ENCODE results near the gene B3GNT8.
"Not testable (repeated sequence)": the region's sequence is repeated elsewhere in the genome, so short reads cannot be mapped to it uniquely, and the experiment has no call there.

The B3GNT8 gene

DNA sequence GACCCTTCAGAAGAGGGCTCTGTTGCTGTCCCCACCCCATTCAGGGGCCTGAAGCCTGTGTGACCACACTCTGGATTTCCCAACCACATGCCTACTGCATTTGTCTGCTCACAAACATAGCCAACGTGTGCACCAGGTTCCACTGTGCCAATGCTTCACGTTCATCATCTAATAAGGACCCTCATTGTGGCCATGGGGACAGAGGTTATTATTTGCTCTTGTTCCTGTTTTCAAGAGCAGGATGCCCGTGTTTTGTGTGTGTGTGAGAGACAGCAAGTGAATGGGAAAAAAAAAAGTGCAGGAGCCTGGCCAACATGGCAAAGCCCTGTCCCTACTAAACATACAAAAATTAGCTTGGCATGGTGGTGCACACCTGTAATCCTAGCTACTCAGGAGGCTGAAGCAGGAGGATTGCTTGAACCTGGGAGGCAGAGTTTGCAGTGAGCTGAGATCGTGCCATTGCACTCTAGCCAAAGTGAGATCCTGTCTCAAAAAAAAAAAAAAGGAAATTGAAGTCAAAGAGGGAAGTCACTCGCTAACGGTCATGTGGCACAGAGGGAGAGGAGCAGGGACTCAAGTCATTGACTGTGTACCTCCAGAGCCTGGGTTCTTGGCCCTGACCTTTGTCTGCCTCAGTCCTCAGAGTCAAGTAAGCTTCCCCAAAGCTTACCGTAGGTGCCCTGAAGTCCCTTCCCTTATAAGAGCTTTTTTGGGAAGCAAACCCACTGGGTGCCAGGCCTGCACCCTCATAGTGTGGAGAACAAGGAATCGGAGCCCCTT, 6.9 kb downstream of the B3GNT8 start:
- peak in 2 of 58 donors; percentile 5 to 20 for DNase-seq

DNA sequence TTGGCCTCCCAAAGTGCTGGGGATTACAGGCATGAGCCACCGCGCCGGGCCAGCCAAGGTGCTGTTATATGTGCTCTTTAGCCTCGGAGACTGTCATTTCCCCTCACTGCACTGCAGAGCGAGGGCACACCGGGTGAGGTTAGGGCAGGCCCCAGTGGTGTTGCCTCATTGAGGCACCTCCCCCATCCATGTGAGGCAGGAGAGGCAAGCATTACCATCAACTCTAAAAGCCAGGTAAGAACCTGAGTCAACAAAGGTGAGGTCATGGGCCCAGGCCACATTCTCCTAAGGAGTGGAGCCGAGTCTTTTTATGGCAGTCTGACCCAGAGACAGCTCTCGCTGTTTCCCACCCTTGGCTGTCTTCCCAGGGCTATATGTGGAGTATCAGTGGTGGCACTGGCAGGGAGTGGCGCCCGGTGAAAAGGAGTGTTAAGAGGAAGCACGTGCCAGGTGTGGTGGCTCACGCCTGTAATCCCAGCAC, 10.9 kb downstream of the B3GNT8 start:
- DNase-seq, result no peak

DNA sequence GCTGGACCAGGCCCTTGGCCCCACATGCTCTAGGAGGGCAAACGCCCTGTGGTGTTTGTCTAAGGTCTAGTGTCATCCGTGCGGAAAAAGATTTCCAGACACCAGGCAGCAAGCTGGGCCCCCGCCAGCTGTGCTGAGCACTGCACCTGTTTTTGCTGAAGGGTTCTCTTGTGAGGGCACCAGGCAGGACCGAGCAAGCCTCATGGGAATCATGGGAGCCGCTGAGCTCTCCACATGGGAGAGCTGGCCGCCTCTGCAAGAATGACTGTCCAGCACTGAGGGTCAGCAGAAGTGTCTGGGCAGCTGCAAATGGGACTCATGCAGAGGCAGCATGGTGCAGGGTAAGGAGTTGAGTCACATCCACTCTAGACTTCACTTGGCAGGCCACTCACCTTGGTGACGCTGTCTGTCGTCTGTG, 12.0 kb downstream of the B3GNT8 start:
- no peak for DNase-seq

DNA sequence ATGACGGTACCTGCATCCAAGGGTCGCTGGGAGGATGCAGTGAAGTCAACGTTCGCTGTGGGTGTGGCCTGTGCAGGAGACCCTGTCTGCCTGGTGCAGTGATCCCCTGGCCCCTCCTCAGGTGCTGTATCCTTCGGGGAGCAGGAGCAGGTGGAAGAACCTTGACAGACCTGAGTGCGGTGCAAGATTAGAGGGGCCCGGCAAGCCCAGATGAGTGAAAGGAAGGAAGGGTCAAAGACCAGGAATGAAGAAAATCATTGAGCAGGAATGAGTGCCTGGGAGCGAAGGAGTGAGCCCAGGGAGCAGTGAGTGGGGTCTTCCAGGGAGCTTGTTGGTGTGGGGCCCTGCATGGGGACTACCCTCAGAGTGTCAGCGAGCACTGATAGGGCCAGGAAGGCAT, 12.7 kb downstream of the B3GNT8 start:
- DNase-seq, result no peak

DNA sequence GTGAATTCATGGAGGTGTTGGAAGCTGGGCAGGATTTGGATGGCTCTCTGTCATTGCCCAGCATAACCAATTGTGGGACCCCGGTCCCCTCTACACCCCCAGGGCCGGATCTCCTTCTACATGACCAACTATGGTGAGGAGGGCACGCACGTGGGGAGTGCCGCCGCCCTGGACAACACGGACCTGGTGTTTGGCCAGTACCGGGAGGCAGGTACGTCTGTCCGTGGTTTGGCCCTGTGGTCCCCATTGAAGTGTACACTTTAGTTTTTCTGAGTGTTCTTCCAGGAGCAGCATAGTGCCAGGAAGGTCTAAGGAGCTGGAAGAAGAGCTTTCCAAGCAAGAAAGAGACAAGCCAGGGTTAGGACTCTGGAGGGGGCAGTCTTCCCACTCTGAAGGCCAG, 13.2 kb downstream of the B3GNT8 start:
- no peak for DNase-seq

DNA sequence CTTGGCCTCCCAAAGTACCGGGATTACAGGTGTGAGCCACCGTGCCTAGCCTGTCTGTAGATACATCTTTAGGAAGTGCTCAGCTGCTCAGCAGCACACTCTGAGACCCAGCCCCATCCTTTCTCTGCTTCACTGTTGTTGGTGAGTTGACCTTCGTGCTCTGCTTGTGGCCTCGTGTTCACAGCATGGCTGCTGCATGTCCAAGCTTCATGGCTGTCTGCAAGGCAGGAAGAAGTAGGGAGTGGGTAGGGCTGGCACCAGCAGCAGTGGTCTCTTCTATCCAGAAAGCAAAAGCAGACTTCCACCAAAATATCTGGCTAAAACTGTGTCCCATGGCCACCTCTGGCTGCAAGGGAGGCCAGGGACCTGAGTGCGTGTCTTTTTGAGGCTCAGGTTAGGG, 14.2 kb downstream of the B3GNT8 start:
- no peak for DNase-seq

DNA sequence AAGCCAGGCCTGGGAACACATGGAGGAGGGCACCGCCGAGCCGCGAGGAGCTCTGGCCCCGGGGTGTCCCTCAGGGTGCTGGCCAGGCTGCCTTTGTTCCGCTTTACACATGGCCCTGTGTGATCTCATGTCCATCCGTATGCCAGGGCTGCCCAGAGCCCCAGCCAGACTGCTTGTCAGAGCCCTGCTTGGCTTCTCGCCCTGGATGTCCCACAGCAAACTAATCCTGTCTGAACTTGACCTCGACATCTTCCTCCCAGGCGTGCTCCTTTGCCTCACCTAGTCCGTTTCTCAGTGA, 15.3 kb downstream of the B3GNT8 start:
- peak in 38 of 58 donors; percentile 13 to 78 (median 47) for DNase-seq

DNA sequence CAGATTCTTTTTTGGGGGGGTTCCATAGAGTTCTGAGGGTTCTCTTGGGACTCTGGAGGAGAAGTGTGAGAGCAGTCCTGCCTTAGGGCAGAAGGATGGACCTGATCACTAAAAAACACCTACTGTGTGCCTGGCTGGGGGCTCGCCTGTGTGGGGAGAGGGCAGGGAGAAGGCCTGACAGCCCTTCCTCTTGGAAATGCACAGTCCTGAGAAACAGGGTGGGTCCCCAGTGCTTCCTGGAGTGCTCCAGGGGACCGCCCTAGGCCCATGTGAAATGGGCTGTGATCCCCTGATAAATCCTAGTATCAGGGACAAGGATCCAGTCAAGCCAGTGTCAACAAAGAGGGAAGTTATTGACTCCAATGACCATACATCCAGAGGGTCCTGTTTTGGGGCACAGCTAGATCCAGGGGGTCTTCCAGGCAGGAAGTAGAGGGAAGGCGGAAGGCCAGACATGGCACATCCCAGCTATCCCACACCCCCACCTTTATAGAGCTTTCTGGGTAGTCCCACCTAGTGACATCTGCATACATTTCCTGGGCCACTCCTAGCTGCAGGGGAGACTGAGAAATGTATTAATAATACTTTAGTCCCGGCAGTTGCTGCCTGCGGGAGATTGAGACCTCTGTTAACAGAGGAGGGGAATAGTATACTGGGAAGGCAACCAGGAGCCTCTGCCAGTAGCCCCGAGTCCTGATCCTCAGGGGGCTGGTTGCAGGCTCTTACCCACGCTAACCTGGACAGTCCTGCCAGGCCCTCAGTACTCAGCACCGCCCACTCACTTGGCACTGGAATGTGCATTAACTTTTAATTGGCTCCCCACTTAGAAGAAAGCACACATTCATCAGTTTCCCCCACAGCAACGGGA, 15.8 kb downstream of the B3GNT8 start:
- DNase-seq, result no peak

DNA sequence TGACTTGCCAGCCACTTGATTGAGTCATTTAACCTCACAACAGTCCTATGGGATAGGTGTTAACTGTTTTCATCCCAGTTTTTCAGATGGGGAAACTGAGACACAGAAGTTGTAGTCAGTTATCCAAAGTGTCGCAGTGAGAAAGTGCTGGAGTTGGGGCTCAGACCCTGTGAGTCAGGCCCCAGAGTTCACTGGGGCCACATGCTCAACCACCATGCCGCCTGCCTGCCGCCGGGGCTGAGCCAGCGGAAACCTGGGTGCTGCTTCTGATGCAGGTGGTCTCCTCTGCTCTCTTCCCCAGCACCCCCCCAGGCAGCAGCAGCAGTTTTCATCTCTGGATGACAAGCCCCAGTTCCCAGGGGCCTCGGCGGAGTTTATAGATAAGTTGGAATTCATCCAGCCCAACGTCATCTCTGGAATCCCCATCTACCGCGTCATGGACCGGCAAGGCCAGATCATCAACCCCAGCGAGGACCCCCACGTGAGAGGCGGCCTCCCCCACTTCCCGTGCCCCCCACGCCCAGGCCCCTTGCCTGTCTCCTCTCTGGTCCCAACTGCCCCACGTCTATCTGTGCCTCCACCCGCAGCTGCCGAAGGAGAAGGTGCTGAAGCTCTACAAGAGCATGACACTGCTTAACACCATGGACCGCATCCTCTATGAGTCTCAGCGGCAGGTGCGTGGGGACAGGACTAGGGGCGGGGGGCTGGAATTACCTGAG, 16.7 kb downstream of the B3GNT8 start:
- no peak for DNase-seq

DNA sequence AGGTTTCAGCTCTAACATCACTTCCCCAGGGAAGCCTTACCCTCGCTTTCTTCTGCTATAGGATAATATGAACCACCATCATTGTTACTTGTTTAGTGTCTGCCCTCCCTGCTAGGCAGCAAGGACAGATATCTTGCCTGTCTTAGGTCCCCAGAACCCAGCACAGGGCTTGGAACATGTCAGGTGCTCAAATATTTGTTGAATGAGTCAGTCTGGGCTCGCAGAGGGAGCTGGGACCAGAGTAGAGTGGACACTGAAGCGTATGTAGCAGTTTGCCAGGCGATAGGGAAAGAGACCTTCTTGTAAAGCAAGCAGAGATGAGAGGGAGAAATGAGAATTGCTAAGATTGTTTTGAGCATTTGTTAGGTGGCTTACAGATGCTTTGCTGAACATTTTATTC, 17.9 kb downstream of the B3GNT8 start:
- no peak for DNase-seq

DNA sequence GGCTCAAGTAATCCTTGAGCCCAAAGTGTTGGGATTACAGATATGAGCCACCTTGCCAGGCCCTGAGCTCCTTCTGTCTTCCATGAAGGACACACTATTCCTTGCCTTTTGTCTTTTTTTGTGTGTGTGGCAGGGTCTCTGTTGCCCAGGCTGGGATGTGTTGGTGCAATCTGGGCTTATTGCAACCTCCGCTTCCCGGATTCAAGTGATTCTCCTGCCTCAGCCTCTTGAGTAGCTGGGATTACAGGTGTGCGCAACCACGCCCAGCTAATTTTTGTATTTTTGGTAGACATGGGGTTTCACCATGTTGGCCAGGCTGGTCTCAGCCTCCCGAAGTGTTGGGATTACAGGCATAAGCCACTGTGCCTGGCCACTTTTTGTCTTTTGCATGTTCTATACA, 18.3 kb downstream of the B3GNT8 start:
- not testable (repeated sequence) for DNase-seq

DNA sequence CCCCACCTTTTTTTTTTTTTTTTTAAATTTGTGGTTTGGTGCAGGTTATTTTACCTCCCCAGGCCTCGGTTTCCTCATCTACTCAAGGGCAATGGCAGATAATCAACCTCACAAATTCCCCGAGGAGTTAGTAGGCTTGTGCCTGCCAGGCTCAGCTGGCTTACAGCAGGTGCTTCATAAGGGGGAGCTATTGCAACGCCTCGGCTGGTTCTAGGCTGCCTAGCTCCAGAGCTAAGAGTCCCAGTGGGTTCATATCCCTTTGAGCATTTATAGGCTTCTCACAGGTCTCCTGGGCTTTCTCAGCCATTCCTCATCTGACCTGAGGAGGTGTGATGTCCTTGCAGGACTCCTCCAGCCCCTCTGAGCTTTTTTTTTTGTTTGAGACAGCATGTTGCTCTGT, 18.9 kb downstream of the B3GNT8 start:
- DNase-seq, result no peak

DNA sequence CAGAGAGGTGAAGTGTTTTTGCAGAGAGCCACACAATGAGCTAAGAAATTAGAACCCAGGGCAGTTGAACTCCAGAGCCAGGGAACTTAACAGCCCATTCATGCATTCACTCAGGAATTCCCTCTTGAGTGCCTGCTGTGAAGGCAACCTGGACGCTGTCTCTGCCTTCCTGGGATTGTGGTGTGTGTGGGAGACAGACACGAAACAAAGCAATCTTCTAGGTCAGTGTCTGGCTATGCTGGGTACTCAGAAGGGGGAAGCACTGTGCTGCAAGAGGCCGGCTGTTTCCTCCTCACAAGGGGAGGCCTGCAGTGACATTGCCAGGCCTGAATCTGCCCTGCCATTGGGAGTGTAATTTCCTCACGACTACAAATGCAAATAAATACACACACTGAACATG, 19.9 kb downstream of the B3GNT8 start:
- DNase-seq, result peak in 1 of 58 donors; percentile 3

DNA sequence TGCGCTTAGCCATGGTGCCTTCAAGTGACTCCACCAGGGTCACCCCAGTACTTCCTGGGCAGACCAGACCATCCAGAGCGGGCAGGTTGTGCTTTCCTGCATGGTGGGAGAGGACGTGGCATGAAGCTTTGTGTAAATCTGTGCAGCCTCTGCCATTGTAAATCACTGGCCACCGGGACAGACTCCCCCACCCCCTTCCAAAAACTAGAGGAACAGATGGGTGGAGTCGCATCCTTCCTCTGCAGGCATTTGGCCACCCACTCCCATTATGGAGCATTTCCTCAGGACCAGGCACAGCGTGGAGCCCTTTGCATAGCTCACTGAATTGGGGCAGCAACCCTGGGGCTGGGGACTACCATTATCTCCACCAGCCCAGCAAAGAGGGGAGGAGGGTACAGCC, 21.4 kb downstream of the B3GNT8 start:
- no peak for DNase-seq

DNA sequence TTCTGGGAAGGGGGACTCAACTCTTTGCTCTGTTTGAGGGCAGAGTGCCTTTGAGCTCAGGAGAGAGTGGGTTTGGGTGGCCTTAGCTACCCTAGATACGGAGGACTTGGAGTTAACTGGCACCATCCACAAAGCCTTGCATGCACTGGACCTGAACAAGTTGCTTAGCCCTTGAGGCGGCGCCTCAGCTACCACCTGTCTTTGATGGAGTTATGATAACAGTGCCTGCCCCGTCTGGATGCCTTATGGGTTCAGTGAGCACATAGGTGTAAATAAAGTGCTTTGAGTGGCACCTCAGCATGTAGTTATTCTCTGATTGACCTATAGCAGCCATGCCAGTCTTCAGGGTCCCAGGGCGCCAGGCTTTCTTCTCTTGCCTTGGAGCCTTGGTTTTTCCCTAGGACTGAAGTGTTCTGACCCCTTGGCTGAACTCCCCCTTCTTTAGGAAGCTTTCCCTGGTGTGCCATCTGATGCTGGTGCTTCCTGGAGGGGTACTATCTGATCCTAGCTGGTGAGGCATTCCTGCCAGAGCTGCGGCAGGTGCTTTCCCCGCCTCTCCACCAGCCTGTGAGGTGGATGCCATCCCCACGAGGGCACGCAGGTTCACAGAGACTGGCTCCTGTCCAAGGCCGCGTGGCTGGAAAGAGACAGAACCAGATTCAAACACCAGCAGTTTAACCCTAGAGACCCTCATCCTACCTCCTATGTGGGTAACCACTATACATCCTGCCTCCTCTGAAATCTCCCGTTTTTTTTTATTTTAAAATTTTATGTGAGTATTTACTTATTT, 23.8 kb downstream of the B3GNT8 start:
- DNase-seq, result no peak

DNA sequence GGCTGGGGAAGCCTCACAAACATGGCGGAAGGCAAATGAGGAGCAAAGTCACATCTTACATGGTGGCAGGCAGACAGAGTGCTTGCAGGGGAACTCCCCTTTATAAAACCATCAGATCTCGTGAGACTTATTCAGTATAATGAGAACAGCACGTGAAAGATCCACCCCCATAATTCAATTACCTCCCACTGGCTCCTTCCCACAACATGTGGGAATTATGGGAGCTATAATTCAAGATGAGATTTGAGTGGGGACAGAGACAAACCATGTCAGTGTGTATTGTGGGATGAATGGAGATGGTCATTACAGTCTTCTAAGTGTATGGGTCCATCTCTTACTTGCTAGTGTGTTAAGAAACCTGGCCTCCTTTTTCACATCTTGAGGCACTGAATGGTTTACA, 25.2 kb downstream of the B3GNT8 start:
- DNase-seq, result no peak

DNA sequence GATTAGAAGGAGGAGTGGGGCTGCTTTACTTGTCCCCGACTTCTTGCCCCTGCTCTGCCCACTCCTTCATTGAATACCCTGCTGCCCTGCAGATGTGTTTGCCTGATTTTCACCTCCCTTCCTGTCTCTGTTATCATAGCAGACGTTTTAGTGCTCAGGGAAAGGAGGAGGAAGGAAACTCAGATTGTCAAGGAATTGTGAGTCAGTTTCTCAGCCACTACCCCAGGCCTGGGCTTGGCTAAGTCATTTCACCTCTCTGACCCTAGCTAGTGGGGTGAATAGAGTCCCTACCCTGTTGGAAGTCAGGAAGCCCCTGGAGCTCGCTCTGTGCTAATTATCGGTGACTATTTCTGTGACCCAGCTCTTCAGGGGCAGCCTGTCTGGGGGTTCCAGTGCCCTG, 25.7 kb downstream of the B3GNT8 start:
- no peak for DNase-seq

DNA sequence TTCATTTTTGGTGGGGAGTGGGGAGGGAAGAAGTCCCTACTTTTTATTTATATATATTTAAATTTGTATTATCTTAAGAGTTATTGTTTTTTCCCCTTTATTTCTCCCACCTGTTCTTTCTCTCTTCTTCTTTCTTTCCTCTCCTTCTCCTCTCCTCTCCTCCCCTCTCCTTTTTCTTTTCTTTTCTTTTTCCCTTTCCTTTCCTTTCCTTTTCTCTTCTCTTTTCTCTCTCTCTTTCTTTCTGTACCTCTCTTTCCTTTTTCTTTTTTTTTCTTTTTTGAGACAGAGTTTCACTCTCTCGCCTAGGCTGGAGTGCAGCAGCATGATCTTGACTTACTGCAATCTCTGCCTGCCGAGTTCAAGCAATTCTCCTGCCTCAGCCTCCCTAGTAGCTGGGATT, 27.6 kb downstream of the B3GNT8 start:
- no peak for DNase-seq

DNA sequence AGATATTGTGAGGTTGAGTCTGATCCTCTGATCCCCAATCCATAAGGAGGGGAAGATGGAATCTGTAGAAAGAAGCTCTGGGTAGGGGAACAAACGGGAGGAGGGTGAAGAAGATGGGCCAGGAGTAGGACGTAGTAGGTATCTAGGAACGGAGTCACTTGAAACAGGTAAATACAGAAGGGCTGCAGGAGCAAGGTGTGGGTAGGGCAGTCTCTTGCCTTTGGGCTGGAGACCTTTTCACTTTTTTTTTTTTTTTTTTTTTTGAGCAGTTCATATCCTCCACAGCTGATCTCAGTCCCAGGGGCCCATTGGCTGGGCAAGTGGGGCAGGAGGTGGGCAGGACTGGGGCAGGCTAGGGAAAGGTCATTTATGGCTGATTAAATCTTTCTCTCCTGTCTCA, 28.1 kb downstream of the B3GNT8 start:
- DNase-seq, result no peak

DNA sequence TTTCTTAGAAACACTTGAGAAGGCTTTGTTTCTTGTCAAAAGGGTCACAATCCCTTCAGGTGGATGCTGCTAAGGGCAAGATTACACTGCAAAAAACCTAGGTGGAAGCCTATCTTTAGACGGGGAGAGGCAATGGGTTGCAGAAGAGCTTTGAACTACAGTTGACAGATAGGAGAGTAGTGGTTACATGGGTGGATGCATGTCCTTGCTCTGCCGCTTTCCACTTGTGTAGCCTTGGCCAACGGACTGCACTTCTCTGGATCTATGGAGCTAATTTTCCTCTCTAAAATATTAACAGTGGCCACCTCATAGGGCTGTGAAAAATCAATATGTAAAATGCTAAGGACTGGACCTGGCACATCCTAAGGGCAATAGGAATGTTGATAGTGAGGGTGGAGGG, 28.6 kb downstream of the B3GNT8 start:
- no peak for DNase-seq

DNA sequence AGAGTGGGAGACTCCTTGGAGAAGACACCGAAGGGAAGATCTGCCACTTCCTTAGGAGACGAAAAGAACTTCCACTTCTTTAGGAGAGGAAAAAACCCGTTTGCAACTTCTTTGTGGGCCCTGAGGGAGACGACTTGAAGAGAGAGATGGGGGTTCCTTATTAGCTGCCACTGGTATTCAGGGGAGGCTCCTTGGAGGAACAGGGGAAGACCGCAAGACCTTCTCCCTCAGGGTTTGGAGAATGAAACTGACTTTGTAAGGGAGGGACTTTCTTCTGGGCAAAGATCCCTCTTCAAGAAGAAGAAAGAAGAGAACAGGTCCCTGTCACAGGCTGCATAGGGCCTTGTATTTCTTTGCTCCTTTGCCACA, 29.1 kb downstream of the B3GNT8 start:
- DNase-seq, result no peak
